Testis (tissue), 3 donors: ENCODE data around the gene LOXL3. TPM values are rescaled to one million over a fixed set of nuclear protein-coding genes. Genes with fewer than 3 reads are reported as not detected.

Experiments used
- DNase-seq: peaks from one replicate; pipeline ENCODE4 v3.0.0-alpha.2; 2019
- H3K27ac ChIP-seq, 2 donors: fragments of 200-600 bp; sonication (generic); one replicate each; pipeline ENCODE4 v1.5.1; 2019
- H3K27me3 ChIP-seq: fragments of 200-600 bp; sonication (generic); one replicate; pipeline ENCODE4 v1.5.1; 2019
- H3K36me3 ChIP-seq: fragments of 200-600 bp; sonication (generic); one replicate; pipeline ENCODE4 v1.5.1; 2017; ENCODE audit warnings: low read depth; ENCODE audit errors: missing control alignments
- H3K4me1 ChIP-seq: fragments of 200-600 bp; sonication (generic); one replicate; pipeline ENCODE4 v1.5.1; 2019
- H3K4me3 ChIP-seq, 2 donors: fragments of 200-600 bp; sonication (generic); one replicate each; pipeline ENCODE4 v1.5.1; 2017 to 2019
- H3K9me3 ChIP-seq: fragments of 200-600 bp; sonication (generic); one replicate; pipeline ENCODE4 v1.5.1; 2017
- POLR2A ChIP-seq: fragments of 450-650 bp; IDR thresholded peaks from one replicate; pipeline ENCODE4 v1.6.1; 2017; ENCODE audit warnings: antibody characterized with exemption, mild to moderate bottlenecking, moderate library complexity
- WGBS, 2 donors: methylation state at CpG; one replicate each; pipeline ENCODE4 v1.1.5; 2018; 5-methylcytosine and 5-hydroxymethylcytosine counted together
- intact Hi-C: fragments of 100-400 bp; cut with DNase I; formaldehyde crosslinking; loops from one replicate; pipeline ENCODE4 v1.15.1; 2023; ENCODE audit warnings: low total_unique reads
- polyA plus RNA-seq: library from polyadenylated mRNA; stranded (reverse); fragments of 350-450 nt; fragmentation: Illumina TruSeq; extraction: RNeasy Lipid Tissue Mini Kit (QIAGEN cat#74804); gene quantifications from one replicate; pipeline ENCODE4 v1.2.3, GENCODE V29; 2014; ENCODE audit warnings: low read depth, low replicate concordance; ENCODE audit not compliant: insufficient read depth
- total RNA-seq, 2 donors: library from RNA; depleted of rRNA; stranded (reverse); fragments of >200 nt; gene quantifications; one replicate each; pipeline ENCODE4 v1.2.3, GENCODE V29; 2016
- TF ChIP-seq, protein P1 (sequence below), 3 experiments: fragments of 450-650 bp in 2 of 3; fragments of 200-600 bp in 1 of 3; sonication (generic) in 1 of 3; IDR thresholded peaks; one replicate each; pipeline ENCODE4 v1.5.1; 2016 to 2019; ENCODE audit warnings: antibody characterized with exemption in 3 of 3, mild to moderate bottlenecking in 2 of 3, moderate library complexity in 1 of 3

LOXL3 gene
- total and polyA plus RNA-seq, 3 donors from 2014 or later: 10.5 to 15.2 (median 13.1) TPM

DNA sequence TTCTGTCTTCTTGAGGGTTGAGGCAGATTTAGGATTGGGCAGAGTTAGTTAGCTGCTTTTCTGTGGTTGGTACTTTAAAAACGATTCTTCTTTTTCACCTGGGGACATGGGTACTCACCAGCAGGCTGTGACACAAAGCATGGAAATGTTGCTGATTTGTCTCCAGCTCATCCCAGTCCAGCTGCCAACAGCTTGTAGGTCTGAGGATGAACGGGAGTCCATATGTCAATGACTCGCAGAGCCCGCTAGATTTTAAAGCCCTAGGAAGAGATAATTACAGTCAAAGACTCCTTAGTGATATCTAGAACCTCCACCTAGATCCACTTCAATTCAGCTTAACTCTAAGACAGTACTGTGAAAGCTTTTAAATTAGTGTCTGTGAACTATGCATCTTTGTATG lies 21.6 kb upstream of the LOXL3 start:
- no peak for TF ChIP-seq POLR2A
- TF ChIP-seq, protein P1, sequence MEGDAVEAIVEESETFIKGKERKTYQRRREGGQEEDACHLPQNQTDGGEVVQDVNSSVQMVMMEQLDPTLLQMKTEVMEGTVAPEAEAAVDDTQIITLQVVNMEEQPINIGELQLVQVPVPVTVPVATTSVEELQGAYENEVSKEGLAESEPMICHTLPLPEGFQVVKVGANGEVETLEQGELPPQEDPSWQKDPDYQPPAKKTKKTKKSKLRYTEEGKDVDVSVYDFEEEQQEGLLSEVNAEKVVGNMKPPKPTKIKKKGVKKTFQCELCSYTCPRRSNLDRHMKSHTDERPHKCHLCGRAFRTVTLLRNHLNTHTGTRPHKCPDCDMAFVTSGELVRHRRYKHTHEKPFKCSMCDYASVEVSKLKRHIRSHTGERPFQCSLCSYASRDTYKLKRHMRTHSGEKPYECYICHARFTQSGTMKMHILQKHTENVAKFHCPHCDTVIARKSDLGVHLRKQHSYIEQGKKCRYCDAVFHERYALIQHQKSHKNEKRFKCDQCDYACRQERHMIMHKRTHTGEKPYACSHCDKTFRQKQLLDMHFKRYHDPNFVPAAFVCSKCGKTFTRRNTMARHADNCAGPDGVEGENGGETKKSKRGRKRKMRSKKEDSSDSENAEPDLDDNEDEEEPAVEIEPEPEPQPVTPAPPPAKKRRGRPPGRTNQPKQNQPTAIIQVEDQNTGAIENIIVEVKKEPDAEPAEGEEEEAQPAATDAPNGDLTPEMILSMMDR (IDR thresholded peaks at IDR 0.05): no peak
- WGBS, 2 donors: 81 to 91% methylated on average over 4 of the region's 4 CpGs
- H3K27me3 ChIP-seq: no peaks in the 10 kb centered on the region
- H3K9me3 ChIP-seq: no peaks in the 10 kb centered on the region
- H3K4me1 ChIP-seq: no peaks in the 10 kb centered on the region
- H3K36me3 ChIP-seq: no peaks in the 10 kb centered on the region
- no peak overlapping the region for H3K4me3 ChIP-seq
- intact Hi-C loops: no loop called here
- no peak for DNase-seq
- no peak overlapping the region for H3K27ac ChIP-seq

- Histone ChIP-seq H3K9me3 (no peaks in the 10 kb centered on the region), H3K4me3 (no peak overlapping the region), H3K4me1 (no peaks in the 10 kb centered on the region), H3K27me3 (no peaks in the 10 kb centered on the region), H3K27ac (no peak overlapping the region), H3K36me3 (no peaks in the 10 kb centered on the region)
- no peak for TF ChIP-seq POLR2A
- TF ChIP-seq, protein P1 (IDR thresholded peaks at IDR 0.05): no peak
- WGBS, 2 donors: 63 to 70% methylated on average over 7 of the region's 7 CpGs
- intact Hi-C loops: no loop called here
- DNase-seq: no peak
Measured at GRCh38 chr2:74573747-74574562, 20.2 kb upstream of the LOXL3 start.

DNA sequence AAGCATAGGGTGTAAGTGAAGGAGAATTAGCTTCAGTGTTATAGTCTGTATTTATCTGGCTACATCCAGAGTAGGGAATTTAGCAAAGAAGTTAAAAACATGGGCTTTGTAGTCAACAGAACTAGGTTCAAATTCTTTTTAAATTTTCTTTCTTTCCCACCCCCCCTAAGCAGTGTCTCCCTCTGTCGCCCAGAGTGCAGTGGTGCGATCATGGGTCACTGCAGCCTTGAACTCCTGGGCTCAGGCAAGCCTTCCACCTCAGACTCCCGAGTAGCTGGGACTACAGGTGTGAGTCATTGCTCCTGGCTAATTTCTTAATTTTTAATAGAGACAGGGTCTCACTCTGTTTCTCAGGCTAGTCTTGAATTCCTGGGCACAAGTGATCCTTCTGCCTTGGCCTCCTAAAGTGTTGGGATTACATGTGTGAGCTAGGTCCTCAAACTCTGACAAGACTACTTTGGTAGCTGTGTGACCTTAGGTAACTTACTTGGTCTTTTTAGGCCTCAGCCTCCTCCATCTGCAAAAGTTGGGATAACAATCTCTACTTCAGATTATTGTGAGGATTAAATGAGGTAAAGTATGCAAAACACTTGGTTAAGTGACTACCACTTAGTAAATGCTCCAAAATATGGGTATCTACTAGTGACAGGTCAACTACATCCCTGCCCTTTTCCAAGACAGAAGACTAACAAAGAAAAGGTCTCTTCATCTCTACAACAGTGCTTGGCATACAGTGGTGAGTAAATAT lies 18.6 kb upstream of the LOXL3 start:
- no peaks in the 10 kb centered on the region for H3K9me3 ChIP-seq
- H3K27ac ChIP-seq: no peak overlapping the region
- TF ChIP-seq, protein P1 (IDR thresholded peaks at IDR 0.05): no peak
- no peak for TF ChIP-seq POLR2A
- H3K36me3 ChIP-seq: no peaks in the 10 kb centered on the region
- WGBS, 2 donors: 71 to 76% methylated on average over 3 of the region's 3 CpGs
- no peak overlapping the region for H3K4me3 ChIP-seq
- H3K4me1 ChIP-seq: no peaks in the 10 kb centered on the region
- intact Hi-C loops: no loop called here
- H3K27me3 ChIP-seq: no peaks in the 10 kb centered on the region
- no peak for DNase-seq

DNA sequence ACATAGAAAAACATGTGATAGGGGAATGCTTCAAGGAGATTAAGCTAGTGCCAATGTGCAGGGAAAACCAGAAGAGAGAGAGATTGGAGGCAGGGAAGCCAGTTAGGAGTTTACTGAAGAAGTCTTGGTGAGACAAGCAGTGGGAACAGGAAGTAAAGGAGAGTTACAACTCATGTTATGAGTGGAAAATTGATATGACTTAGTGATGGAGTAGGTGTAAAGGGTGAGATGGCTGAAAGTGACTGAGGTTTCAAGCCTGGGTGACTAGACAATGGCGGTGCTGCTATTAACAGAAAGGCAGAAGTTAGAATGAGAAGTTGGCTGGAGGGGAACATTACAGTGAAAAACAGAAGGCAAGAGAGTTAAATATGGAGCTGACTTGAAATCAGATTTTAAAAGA lies 17.3 kb upstream of the LOXL3 start:
- H3K4me3 ChIP-seq: no peak overlapping the region
- H3K4me1 ChIP-seq: no peaks in the 10 kb centered on the region
- H3K36me3 ChIP-seq: no peaks in the 10 kb centered on the region
- H3K27me3 ChIP-seq: no peaks in the 10 kb centered on the region
- no peak for DNase-seq
- 84 to 96% methylated on average over 1 of the region's 1 CpG for WGBS, 2 donors
- TF ChIP-seq, protein P1 (IDR thresholded peaks at IDR 0.05): no peak
- no peak for TF ChIP-seq POLR2A
- H3K27ac ChIP-seq: no peak overlapping the region
- H3K9me3 ChIP-seq: no peaks in the 10 kb centered on the region
- intact Hi-C loops: no loop called here
